ENCODE results near the gene MAOB.

GRCh38 chrX:43735534-43735933 lies 146.7 kb downstream of the MAOB start:
- TF ChIP-seq, protein P1, sequence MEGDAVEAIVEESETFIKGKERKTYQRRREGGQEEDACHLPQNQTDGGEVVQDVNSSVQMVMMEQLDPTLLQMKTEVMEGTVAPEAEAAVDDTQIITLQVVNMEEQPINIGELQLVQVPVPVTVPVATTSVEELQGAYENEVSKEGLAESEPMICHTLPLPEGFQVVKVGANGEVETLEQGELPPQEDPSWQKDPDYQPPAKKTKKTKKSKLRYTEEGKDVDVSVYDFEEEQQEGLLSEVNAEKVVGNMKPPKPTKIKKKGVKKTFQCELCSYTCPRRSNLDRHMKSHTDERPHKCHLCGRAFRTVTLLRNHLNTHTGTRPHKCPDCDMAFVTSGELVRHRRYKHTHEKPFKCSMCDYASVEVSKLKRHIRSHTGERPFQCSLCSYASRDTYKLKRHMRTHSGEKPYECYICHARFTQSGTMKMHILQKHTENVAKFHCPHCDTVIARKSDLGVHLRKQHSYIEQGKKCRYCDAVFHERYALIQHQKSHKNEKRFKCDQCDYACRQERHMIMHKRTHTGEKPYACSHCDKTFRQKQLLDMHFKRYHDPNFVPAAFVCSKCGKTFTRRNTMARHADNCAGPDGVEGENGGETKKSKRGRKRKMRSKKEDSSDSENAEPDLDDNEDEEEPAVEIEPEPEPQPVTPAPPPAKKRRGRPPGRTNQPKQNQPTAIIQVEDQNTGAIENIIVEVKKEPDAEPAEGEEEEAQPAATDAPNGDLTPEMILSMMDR (IDR thresholded peaks at IDR 0.05; ENCODE audit: extremely low read depth in 1 of 2, insufficient read depth in 1 of 2, low read depth in 1 of 2, low read length in 2 of 2), result no peak
- TF ChIP-seq POLR2AphosphoS5 (IDR thresholded peaks at IDR 0.05; ENCODE audit: insufficient read depth, low read depth, low read length) (no peak), EZH2 (IDR thresholded peaks at IDR 0.05; ENCODE audit: borderline replicate concordance, low read depth, low read length, severe bottlenecking) (no peak), MAX (IDR thresholded peaks at IDR 0.05; ENCODE audit: insufficient read depth, insufficient read length) (no peak), POLR2A (IDR thresholded peaks at IDR 0.05; ENCODE audit: low read depth, low read length) (no peak), FOS (IDR thresholded peaks at IDR 0.05; ENCODE audit: borderline replicate concordance, insufficient read depth, low read length) (no peak)

All from endothelial cell of umbilical vein (primary cell).